K562 treated with DMSO at 1 percent for 4 hours (cell line): ENCODE data around the gene TRIM50. TPM values are rescaled to one million over a fixed set of nuclear protein-coding genes. Genes with fewer than 3 reads are reported as not detected.

ENCODE experiments used
- total RNA-seq: library from RNA; unstranded; fragments of 300-600 nt; gene quantifications from 2 replicates; pipeline ENCODE4 v1.2.3, GENCODE V29; 2022; ENCODE audit not compliant: insufficient read depth

The TRIM50 gene
- total RNA-seq: not detected in 2 replicates

DNA sequence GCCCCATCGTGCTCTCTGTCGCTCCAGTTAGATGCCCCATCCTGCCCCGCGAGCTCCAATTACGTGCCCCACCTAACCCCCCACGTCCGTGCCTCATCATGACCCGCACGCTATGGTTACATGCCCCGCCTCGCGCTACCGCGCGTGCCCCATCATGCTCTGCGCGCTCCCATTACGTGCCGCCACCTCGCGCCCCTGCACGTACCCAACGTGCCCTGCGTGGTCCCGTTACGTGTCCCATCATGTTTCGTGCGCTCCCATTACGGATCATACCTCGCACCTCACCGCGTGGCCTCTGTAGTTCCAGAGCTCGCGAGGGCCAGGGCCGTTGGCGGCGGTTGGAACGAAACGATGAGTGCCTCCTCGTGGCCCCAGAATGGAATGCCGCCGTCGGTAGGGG is at the start of gene TRIM50, which contains the start of gene FKBP6:
Gene TRIM50, minus strand, starts transcription at position 161 of the 400 bp plus-strand sequence. CDS start 3,295 bp downstream, outside the sequence.
Gene FKBP6, plus strand, starts transcription at position 240 of the 400 bp plus-strand sequence. CDS start 268 bp downstream, outside the sequence.

GRCh38 chr7:73308665-73309214 is 19.1 kb downstream of the TRIM50 start, which contains the start of gene NSUN5:
Gene NSUN5 (minus strand): TSS chr7:73308826. CDS start chr7:73308790, 36 bp downstream.

Other genes starting within 250 kb of the TRIM50 start
- not detected in 2 replicates for gene SPDYE9, start 242.0 kb downstream of the TRIM50 start, total RNA-seq
- gene NSUN5, start 19.3 kb downstream of the TRIM50 start, total RNA-seq: 97.9 and 106 TPM in 2 replicates
- not detected in 2 replicates for gene FKBP6, start 79 bp upstream of the TRIM50 start, total RNA-seq
- 0.42 and 0.73 TPM in 2 replicates for gene FZD9, start 105.7 kb upstream of the TRIM50 start, total RNA-seq
- 50.3 and 60.6 TPM in 2 replicates for gene BAZ1B, start 194.2 kb upstream of the TRIM50 start, total RNA-seq
- 81.1 and 99.8 TPM in 2 replicates for gene BCL7B, start 229.6 kb upstream of the TRIM50 start, total RNA-seq